GM21360 (cell line): ENCODE results near the gene MBTPS1.

Experiments used
- ATAC-seq: cut with Tn5 transposase; IDR thresholded peaks from one replicate; pipeline ENCODE4 v1.9.1; 2021; ENCODE audit warnings: mild to moderate bottlenecking, moderate library complexity; ENCODE audit not compliant: unreplicated experiment

MBTPS1 gene

DNA sequence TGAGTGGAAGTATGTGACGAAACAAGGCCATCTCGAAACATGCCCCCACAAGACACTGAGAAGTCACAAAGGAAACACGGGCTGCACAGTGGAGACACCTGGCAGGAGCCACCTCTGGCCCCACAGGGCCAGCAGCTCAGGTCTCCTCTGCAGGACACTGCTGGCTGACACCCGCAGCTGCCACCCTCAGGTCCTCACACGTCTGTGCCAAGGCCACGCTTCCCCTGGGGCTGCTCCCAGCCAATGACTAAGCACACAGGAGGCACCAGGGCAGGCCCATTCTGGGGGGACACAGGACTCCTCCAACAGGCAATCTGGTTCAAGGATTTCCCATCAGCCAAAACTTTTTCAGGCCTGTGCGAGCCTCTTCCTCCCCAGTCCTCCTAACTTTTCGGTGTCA lies 36.4 kb downstream of the MBTPS1 start:
- ATAC-seq: no peak

- no peak for ATAC-seq
These were observed 37.1 kb downstream of the MBTPS1 start for GRCh38 chr16:84079664-84080063.

DNA sequence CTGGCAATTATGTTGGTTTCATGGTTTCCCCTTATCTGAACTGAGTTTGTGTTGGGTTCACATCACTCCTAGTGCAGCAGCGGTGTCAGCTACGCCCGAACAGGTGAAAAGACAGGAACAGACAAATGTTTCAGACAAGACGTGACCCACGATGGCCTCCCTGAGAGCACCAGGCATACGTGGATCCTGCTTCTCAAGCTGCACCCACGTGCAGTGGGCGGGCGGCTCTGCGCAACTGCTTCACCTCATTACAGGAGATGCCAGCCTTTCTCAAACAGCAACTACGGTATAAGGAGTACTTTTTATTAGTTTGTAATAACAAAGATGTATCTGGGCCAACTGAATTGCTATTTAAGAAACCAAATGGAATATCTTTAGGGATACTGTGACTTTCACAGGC lies 41.4 kb downstream of the MBTPS1 start:
- no peak for ATAC-seq

GRCh38 chr16:84074721-84075120 lies 42.0 kb downstream of the MBTPS1 start:
- ATAC-seq: no peak

GRCh38 chr16:84072014-84072413 lies 44.7 kb downstream of the MBTPS1 start:
- ATAC-seq: no peak

DNA sequence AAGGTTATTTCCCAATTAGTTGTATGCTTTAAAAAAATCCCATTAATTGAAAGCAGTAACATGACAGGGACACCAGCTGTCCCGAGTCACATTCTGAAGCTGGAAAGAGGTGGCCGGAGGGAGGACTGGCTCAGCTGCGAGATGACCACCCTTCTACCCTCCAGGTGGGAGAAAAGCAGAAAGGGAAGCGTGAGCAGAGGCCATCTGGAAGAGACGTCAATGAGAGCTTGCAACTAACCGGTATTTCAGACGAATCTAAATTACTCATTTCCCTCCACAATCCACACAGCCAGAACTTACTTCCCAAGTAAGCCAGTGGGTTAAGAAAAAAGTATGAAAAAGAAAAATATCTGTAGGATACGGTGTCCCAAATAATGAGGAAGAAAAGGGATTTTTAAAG lies 45.6 kb downstream of the MBTPS1 start:
- ATAC-seq: no peak

DNA sequence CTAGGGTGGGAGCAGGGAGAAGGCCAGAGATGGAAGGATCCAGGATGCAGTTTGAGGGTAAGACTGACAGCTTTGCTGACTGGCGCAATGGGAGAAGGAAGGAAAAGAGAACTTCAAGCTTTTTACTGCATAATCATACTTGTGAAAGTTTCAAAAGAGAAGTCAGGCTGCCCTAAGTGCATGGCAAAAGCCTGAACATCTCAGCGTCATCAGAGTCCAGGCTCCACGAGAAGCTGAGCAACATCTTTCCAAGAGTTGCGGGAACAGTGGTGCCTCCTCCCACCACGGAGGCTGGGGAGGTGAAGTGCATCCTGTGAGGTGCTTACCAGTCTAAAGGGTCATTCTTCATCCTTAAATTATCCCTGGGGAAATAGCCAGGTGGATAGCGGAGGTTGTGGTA lies 47.2 kb downstream of the MBTPS1 start:
- no peak for ATAC-seq

DNA sequence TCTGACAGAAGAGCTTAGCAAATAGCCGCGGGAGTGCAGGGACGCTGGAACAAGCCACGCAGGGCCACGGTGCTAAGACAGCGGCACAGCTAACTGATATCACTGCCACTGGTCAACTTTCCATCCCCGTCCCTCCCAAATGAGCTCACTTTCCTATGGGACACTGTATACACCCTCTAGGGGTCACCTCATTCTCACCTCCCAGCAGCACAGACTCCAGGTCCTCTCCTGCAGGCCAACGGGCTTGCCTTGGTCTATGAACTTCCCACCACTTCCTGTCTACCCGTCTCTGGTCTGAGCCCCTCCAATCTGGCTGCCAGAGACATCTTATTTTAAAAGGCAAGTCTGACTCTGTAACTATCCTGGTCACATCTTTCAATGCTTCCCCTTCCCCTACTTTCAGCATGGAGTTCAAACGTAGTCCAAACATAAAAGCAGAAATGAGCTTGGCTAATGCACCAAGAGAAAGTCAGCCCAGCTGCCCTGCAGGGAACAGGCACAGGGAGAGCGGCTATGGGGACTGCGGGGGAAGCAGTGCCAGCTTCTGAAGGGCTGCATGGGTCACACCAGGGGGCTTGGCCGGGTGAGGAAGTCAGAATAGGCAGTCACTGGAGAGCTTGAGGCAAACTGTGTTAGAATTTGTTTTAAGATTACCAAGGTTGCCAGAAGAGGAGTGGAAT lies 47.8 kb downstream of the MBTPS1 start:
- no peak for ATAC-seq

GRCh38 chr16:84068041-84068440 lies 48.7 kb downstream of the MBTPS1 start:
- no peak for ATAC-seq

DNA sequence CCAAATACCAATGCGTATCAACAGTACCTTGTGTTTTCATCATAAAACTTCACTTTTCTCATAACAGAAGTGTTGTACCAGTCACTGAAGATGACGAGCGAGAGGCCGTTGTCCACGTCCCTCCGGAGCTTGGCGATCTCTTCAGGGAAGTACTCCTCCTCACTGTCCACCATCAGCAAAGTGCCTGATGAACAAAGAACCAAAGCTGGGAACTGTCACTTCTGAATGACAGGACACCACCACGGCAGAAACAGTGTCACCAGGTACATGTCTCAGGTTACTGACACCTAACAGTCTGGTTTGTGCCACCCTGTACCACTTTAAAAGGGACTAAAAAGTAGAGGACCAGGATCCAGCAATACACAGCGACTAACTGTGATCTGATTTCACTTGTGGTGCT lies 49.1 kb downstream of the MBTPS1 start:
- no peak for ATAC-seq

GRCh38 chr16:84065536-84066132 lies 51.1 kb downstream of the MBTPS1 start:
- ATAC-seq: no peak

DNA sequence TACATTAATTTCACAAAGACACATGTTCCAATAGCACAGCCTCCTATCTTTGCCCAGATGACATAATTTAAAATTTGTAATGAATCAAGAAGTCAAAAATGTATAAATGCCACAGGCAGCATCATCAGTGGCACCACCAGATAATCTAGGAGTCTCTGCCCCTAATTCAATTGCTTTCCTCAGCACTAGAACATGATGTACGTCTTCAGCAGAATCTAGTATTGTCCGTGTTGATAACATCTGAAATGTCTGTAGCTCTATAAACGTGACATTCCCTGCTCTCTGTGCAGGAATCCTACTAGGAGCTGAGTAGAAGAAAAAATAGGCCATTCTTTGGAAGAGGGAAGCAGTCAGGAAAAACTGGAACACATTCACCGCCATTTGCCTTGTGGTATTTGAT lies 52.8 kb downstream of the MBTPS1 start:
- no peak for ATAC-seq

- ATAC-seq: no peak
These were observed 53.8 kb downstream of the MBTPS1 start for GRCh38 chr16:84062734-84063640.

DNA sequence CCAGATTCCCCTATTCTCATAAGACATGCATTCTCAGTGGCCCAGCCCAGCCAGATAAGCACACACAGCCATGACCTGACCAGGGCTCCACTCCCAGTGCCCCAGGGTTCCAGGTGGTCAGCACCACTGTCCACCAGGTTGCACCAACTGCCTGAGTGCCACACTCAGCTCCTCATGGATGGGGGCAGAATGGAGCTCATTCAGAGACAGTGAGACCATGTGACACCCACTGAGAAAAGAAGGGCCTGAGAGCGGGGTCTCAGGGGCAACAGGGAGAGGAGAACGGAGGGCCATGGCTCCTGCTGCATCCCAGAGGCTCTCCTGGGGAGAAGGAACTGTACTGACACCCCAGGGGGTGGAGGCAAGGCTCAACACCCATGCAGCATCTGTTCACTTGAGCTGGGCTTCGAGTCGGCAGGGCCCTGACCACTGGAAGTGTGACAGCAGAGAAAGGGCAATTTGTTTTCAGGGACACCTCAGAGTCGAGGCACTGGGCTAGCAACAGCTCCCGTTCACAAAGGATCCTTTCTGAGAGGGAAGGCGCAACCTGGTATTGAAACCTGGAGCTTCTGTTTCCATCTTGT lies 55.4 kb downstream of the MBTPS1 start:
- no peak for ATAC-seq

- ATAC-seq: no peak
These were observed 56.5 kb downstream of the MBTPS1 start for GRCh38 chr16:84059946-84060901.

- no peak for ATAC-seq
These were observed 57.6 kb downstream of the MBTPS1 start for GRCh38 chr16:84059111-84059510.

- ATAC-seq: no peak
These were observed 58.1 kb downstream of the MBTPS1 start for GRCh38 chr16:84058664-84059063.

DNA sequence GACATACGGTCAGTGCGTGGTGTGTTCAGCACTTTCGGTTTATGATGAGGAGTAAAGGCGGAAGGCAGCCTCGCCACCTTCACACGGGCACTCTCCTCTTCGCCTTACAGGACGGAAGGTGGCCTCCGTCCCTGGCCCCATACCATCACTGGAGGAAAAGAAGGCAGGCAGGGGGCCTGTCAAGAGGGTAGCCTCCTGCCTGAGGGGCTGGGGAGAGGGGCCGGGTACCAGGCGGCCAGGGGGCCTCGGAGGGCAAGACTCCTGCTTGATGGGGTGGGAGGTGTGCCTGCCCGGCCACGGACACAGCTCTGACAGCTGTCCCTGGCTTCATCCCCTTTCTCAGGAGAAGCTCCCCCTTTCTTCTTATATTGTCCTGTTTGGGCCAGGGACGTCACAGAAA lies 58.5 kb downstream of the MBTPS1 start:
- ATAC-seq: no peak

- no peak for ATAC-seq
These were observed 59.8 kb downstream of the MBTPS1 start for GRCh38 chr16:84056933-84057332.
